GM19455 (cell line): ENCODE measurements around the gene OIP5.
"Not testable (repeated sequence)": the region's sequence is repeated elsewhere in the genome, so short reads cannot be mapped to it uniquely, and the experiment has no call there.

ENCODE experiments used
- ATAC-seq: cut with Tn5 transposase; IDR thresholded peaks from one replicate; pipeline ENCODE4 v1.9.1; 2021; ENCODE audit not compliant: unreplicated experiment

Gene OIP5

DNA sequence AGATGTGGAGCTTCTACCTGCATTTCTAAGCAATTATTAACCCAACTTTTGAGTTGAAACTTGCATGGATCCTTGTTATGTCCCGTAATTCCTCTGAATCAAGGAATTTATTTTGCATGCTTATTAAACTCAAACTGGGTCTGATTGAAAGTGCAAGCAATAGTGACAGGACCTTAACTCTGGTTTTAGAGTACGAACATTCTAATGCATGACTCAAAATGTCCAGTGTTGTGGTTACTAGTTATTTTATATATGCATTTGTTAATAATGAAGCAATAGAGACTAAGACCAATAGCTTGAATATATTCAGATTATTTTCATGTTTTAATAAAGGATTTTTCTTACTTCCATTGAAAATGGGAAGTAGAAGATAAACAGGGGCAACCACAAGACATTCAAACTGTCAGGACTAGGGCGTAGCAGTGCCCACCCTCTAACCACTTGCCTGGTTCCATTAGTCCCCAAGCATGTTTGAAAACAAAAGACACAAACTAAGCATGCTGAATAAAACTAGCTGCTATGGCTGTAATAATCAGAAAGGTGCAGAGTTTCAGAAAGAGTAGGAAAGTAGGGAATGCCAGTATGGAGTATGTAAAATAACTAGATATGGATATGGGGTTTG, 28.1 kb downstream of the OIP5 start:
- no peak for ATAC-seq

DNA sequence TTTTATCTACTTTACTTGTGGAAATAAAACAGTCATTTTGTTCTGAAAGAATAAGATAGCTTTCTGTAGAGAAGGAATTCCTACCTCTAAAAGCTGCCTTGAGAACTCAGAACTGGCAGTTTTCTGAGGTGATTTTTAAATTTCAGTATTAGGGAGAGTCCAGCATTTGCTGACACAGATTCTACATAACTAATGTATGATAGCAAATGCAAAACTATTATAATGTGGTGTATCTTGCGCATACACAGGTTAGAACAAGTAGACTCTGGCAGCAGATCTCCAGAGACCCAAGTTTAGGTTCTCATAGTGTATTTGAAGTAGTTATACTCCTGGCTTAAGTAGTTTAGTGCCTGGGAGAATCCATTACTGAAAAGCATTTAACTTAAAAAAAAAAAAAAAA, 30.8 kb downstream of the OIP5 start:
- ATAC-seq = no peak

DNA sequence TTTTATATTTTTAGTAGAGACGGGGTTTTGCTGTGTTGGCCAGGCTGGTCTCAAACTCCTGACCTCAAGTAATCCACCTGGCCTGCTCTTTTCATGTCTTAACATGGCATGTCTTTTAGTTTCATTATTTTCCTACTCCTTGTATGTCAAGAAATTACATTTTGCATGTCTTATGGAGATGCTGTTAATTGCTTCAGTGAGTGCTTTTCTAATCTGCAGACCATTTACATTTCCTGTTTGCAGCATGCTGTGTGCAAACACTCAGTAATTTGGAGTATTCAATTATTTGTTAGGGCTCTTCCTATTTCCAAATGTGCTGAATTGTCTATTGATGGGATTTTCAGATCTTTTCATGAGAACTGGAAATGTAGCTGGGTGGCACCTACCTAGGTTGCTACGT, 31.3 kb downstream of the OIP5 start:
- ATAC-seq = not testable (repeated sequence)

DNA sequence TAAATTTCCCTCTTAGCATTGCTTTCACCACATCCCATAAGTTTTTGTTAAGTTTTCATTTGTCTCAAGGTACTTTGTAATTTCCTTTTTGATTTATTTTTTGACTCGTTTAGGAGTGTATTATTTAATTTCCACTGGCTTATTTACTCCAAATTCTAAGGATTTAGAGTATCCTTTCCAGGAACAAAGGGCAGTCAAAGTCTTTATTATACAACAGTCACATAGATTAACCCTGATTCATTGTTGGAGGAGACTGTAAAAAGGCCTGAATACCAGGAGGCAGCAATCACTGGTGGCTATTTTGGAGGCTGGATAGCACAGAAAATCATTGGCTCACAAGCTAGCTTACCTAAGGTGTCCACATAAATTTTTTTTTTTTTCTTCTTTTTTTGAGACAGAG, 39.9 kb downstream of the OIP5 start:
- no peak for ATAC-seq

DNA sequence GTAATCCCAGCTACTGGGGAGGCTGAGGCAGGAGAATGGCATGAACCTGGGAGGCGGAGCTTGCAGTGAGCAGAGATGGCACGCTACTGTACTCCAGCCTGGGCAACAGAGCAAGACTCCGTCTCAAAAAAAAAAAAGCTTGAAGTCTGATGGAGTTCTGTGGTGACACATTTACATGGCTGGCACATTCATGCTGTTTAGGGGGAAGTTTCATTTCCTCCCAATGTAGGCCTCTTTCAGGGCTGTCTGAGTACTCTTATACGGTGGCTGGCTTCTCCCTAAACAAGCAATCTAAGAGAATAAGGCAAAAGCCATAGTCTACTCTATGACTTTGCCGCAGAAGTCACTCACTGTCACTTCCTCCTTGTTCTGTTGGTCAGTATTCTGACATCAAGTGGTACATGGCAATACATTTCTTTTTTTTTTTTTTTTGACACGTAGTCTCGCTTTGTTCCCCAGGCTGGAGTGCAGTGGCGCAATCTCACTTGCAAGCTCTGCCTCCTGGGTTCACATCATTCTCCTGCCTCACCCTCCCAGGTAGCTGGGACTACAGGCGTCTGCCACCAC, 41.2 kb downstream of the OIP5 start:
- ATAC-seq = no peak

DNA sequence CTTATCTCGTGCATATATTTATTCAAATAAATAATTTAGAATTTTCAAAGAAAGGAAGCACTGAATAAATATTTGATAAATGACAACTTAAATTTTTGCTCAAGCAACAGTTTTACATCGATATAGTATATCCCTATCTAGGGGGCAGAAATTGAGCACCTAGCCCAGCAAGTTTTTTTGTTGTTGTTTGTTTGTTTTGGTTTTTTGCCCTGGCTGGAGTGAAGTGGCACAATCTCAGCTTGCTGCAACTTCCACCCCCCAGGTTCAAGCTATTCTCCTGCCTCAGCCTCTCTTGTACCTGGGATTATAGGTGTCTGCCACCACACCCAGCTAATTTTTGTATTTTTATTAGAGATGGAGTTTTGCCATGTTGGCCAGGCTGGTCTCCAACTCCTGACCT, 42.4 kb downstream of the OIP5 start:
- ATAC-seq = no peak

DNA sequence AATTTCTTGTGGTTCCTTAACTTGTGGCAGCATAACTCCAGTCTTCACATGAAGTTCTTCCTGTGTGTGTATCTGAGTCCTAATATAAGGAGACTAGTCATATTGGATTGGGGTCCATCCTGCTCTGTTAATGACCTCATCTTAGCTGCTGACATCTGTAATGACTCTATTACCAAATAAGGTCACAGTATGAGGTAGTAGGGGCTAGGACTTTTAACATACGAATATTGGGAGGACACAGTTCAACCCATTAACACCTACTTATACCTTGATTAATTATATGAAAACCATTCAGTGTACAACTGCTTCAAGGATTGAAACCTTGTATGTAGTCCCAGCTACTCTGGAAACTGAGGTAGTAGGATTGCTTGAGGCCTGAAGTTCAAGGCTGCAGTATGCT, 43.9 kb downstream of the OIP5 start:
- no peak for ATAC-seq

DNA sequence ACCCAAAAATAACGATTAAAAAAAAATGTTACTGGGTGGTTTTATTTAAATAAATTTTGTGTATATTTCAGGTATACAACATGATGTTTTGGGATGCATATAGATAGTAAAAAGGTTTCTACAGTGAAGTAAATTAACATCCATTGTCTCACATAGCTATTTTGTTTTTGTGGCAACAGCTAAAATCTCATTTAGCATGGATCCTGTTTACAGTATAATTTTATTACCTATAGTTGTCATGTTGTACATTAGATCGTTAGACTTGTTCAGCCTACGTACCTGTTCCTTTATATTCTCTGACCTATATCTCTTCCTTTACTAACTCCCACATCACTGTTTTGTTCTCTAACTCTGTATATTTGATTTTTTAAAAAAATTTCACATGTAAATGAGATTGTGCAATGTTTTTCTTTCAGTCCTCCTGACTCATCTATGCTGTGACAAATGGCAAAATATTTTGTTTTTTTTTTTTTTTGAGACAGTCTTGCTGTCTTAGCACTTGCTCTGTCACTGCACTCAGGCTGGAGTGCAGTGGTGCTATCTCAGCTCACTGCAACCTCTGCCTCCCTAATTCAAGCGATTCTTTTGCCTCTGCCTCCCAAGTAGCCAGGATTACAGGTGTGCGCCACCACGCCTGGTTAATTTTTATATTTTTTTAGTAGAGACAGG, 45.6 kb downstream of the OIP5 start:
- ATAC-seq = no peak

DNA sequence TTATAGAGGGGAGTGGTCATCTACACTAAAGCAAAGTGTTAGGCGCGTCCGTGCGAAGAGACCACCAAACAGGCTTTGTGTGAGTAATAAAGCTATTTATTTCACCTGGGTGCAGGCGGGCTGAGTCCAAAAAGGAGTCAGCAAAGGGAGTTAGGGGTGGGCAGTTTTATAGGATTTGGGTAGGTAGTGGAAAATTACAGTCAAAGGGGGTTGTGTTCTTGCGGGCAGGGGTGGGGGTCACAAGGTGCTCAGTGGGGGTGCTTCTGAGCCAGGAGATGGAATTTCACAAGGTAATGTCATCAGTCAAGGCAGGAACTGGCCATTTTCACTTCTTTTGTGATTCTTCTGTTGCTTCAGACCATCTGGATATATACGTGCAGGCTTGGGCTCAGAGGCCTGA, 47.1 kb downstream of the OIP5 start:
- no peak for ATAC-seq

DNA sequence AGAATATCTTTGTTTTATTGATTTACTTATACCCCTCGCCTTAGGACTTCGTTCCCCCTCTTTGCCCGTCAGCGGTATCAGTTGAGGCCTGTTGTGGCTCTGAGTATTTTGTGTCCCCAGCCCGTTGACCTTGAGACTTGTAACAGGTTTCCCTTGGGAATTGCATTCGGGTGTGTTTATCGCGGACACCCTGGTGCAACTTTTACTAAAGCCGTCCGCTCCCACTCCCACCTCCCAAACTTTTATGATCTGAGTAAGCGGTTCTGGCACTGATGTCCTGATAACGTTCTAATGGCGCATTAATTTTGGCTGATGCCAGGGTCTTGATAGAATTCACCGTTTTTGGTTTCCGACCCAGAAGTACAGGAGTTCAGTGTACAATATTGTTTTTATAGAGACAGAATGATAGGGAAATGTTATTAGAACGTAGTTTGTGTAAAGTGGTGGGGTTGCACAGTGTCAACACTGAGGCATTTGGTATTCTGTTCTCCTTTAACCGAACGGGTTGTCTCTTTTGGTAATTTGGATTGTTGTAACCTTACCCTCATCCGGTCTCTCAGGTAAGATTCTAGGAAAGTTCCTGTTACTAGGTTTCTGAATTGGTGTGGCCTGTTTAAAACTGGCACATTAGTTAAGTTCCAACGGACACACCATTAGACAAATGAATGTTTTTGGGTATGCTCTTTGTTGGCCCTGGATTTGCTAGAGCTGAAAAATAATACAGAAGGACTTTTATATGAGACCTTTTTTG, 47.8 kb downstream of the OIP5 start:
- ATAC-seq = no peak

DNA sequence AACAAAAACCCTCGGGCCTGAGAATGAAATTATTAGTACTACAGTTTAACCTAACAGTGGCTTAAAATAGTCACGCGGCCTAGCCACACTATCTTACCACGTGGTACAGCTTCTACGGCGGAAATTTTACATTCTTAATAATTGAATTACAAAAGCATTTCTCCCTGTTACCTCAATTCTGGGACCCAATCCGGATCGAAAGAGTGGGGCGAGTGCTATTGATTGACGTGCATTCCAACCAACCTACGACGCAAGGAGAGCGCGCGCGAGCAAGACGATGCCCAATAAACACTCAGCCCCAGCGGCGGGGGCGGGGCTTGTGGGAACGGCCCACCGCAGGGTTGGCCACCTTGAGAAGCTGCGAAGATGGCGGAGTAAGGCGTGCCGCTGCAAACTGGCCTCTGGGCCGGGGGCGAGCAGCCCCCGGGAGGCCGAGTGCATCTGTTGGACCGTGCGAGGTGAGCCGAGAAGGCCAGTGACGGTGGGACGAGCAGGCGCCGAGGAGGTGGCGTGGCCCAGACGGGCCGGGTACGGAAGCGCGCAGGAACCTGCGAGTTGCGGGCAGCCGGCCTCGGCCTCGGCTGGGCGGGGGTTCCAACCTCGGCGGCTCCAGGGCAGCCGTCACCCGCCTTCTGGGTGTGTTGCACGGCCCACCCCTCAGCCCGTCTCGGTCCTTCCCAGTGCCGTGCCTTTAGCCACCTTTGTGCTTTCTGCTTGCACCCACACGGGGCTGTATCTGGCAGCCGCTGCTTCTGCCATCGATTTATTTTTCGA, 48.6 kb downstream of the OIP5 start:
- peak; percentile 97 for ATAC-seq

DNA sequence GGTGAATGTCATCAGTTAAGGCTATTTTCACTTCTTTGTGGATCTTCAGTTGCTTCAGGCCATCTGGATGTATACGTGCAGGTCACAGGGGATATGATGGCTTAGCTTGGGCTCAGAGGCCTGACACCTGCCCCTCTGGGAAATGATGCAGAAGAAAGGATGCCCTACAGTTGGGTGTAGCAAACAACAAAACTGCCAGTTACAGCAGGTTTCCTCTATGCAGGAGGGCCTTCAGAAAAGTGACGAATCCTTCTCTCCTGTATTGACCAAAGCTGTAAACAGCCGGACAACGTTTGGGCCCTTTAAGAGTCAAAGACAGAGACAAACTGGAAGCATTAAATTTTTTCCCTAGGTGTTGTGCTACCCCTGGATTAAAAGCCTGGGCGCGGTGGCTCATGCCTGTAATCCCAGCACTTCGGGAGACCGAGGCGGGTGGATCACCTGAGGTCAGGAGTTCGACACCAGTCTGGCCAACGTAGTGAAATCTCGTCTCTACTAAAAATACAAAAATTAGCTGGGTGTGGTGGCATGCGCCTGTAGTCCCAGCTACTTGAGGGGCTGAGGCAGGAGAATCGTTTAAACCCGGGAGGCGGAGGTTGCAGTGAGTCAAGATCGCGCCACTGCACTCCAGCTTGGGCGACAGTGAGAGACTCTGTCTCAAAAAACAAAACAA, 49.3 kb downstream of the OIP5 start:
- not testable (repeated sequence) for ATAC-seq

DNA sequence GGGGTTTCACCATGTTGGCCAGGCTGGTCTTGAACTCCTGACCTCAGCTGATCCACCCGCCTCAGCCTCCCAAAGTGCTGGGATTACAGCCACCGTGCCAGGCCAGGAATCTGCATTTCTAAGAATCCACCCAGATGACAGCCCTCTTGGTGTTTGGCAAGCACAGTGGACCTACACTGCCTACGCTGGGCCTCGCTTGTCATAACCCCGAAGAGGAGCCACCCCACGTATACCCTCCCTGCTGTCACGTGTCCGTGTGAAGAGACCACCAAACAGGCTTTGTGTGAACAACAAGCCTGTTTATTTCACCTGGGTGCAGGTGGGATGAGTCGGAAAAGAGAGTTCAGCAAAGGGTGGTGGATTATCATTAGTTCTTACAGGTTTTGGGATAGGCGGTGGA, 50.0 kb downstream of the OIP5 start:
- ATAC-seq = not testable (repeated sequence)

DNA sequence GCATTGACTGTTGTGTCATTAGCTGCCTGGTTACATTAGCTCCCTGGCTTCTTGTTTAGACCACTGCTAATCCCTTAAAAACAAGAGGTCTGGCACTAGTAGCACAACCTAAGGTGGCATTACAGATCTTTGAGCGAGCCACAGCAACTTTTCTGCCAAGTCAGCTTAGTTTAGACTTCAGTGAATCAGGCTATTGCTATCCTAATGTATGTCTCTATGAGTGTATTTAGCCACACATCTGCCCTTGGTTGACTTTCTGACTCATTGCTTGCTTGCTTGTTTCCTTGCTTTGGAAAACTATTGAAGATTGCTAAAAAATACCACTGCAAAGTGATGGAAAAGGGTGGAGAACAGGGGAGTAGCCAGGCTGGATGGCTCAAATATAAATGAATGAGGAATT, 51.2 kb downstream of the OIP5 start:
- ATAC-seq = no peak

DNA sequence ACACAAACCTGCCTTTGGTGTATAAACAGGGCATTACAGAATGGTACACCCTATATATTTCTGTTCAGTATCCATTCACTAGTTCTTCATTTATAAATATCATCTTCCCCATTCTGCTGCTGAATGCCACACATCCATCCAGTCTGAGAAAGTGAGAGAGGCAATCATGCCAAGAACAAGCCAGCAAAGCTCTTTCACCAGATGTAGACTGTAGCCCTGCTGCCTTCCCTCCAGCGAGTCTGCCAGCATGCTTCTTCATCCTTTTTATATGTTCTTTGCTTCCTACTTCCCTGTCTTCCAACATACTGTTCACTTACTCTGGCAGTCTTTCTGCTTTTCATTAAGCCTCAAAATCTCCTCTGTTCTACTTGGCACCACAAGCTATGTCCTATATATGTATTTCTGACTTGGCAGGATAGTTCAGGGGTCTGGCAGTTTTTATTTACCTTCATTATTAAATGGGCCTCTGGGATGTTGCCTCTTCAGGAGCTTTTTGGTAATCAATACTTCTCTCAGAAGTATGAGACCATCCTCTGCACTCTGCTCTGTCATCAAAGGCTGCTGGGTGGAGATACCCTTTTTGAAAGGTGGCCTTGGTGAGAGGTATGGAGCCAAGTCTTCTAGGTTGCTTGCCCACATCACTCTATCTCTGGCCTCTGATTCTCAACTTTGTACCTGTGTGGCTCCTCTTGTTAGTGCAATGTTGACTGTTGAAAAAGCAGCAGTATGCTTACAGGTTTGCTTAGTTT, 52.7 kb downstream of the OIP5 start:
- ATAC-seq = no peak

DNA sequence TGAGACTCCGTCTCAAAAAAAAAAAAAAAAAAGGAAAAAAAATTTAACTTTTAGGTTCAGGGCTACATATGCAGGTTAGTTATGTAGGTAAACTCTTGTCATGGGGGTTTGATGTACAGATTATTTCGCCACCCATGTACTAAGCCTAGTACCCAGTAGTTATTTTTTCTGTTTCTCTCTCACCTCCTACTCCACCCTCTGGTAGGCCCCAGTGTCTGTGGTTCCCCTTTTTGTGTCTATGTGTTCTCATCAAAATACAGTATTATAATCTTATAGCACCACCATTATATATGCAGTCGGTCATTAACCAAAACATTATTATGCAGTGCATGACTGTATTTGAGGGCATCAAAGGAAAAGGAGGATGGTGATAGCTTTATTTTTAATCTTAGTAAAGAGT, 54.1 kb downstream of the OIP5 start:
- no peak for ATAC-seq

DNA sequence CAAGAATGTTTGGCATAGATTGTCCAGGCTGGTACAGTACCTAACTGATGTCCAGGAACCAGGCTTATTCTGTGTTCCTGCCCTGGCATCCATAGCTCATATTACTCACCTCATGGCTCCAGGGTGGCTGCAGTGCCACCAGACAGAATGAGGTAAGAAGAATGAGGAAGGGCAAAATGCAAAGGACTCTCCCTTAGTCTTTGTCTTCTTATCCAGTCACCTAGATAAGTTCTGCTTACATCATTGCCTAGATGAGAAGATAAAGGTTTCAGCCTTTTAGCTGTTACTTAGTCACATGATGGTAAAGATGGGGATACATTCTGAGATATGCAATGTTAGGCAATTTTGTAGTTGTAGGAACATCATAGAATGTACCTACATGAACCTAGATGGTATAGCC, 55.6 kb downstream of the OIP5 start:
- no peak for ATAC-seq

DNA sequence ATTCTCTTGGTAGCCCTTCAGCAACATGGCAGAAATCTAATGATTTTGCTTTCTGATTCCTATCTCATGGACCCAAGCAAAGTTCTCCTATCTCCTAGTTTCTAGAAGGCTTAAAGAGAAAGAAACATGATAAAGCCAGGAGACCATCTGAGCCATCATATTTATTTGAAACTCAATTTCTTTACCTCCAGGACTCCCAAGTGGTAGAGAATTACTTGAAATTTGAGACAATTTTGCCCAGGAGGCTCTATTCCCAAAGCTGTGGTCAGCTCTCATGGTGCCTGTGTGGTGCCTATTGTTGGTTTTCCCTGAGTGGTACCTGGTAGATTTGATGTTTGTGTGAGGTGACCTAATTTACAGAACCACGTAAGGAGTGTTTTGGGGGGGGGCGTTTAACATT, 62.5 kb downstream of the OIP5 start:
- ATAC-seq = no peak

DNA sequence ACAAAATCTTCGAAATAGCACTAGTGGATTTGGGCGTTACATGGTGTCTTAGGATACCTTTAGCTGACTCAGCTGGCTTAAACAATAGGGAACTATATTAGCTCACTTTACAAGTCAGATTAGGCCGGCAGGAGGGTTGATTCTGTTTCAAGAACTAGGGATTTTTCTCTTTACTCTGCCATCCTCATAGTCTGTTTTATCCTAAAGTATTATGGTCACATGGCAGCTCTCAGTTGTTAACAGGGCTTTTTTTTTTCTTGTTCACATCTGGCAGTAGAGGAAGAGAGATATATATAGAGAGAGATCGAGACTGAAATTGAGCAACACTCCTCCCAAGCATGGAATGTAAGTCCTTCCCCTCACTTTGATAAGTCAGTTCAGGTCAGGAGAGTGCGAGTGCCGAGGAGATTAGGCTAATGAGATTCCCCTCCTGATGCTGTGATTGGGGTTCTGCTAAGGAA, 68.5 kb downstream of the OIP5 start:
- ATAC-seq = no peak

DNA sequence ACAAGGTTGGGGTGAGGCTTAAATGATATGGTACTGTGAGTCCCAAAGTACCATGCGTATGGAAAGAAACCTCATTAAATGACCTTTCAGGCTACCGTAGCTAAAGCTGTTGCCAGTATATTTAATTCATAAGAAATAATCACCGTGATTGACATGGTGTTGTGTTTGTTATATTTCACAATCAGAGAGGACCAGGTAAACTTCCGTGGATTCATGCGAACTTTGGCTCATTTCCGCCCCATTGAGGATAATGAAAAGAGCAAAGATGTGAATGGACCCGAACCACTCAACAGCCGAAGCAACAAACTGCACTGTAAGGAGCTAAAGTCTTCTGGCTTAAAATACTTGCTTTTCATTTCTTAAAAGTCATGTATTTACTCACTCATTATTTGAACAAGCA, 69.8 kb downstream of the OIP5 start:
- ATAC-seq = no peak
